IMR-90 (cell line): ENCODE measurements around the gene HSFX3. TPM values are rescaled to one million over a fixed set of nuclear protein-coding genes. Genes with fewer than 3 reads are reported as not detected.
"Not testable (repeated sequence)": the region's sequence is repeated elsewhere in the genome, so short reads cannot be mapped to it uniquely, and the experiment has no call there.

ENCODE experiments used
- ATAC-seq: fragments of 200-7000 bp; cut with Tn5 transposase; 2 replicates; pipeline ENCODE4 v1.9.1; 2020; ENCODE audit warnings: low read depth, mild to moderate bottlenecking, moderate library complexity
- BruUV-seq: library from RNA; stranded (reverse); fragments of 400-500 nt; replicated peaks from 2 replicates; lab custom pipeline; 2021; lab: Mats Ljungman, UMichigan
- CTCF ChIA-PET: fragments of 300-600 bp; formaldehyde crosslinking; extraction: SDS; loops from one replicate; lab custom pipeline; 2021; ENCODE audit warnings: antibody characterized with exemption; lab: Yijun Ruan, JAX
- POLR2A ChIA-PET: fragments of 300-600 bp; sonication (Branson Sonifier 250); formaldehyde crosslinking; loops from one replicate; lab custom pipeline; 2022; ENCODE audit warnings: antibody characterized with exemption; ENCODE audit not compliant: unreplicated experiment; lab: Charles Lee
- DNase-seq: peaks from one replicate; pipeline ENCODE4 v3.0.0; 2013
- H2AFZ ChIP-seq: replicated peaks from 2 replicates; pipeline ENCODE3; 2013; ENCODE audit warnings: low read length, mild to moderate bottlenecking; ENCODE audit not compliant: poor library complexity
- H2AK5ac ChIP-seq: 2 replicates; pipeline ENCODE4 v1.6.1; 2013; ENCODE audit warnings: low read depth, low read length, inconsistent platforms
- H2AK9ac ChIP-seq: replicated peaks from 2 replicates; pipeline ENCODE3; 2013; ENCODE audit warnings: mild to moderate bottlenecking, low read depth, low read length, moderate library complexity; ENCODE audit not compliant: poor library complexity
- H2BK120ac ChIP-seq: 2 replicates; pipeline ENCODE4 v1.6.1; 2013; ENCODE audit warnings: low read depth, low read length, inconsistent platforms
- H2BK15ac ChIP-seq: 3 replicates; pipeline ENCODE4 v1.6.1; 2013; ENCODE audit warnings: low read depth, low read length, inconsistent platforms
- H2BK20ac ChIP-seq: 2 replicates; pipeline ENCODE4 v1.6.1; 2013; ENCODE audit warnings: low read depth, mild to moderate bottlenecking, inconsistent platforms, low read length, moderate library complexity
- H2BK5ac ChIP-seq: 2 replicates; pipeline ENCODE4 v1.6.1; 2013; ENCODE audit warnings: mild to moderate bottlenecking, low read depth, low read length, inconsistent platforms; ENCODE audit not compliant: poor library complexity, severe bottlenecking
- H3K14ac ChIP-seq: replicated peaks from 2 replicates; pipeline ENCODE4 v1.6.1; 2013; ENCODE audit warnings: low read depth, low read length, inconsistent platforms
- H3K18ac ChIP-seq: 2 replicates; pipeline ENCODE4 v1.6.1; 2013; ENCODE audit warnings: low read depth, low read length, control low read depth
- H3K23ac ChIP-seq: 2 replicates; pipeline ENCODE4 v1.6.1; 2013; ENCODE audit warnings: low read depth, low read length, inconsistent platforms
- H3K27ac ChIP-seq: 2 replicates; pipeline ENCODE4 v1.5.1; 2013; ENCODE audit warnings: mild to moderate bottlenecking, control low read depth, low read length; ENCODE audit not compliant: insufficient read depth
- H3K27me3 ChIP-seq: 2 replicates; pipeline ENCODE4 v1.6.1; 2013; ENCODE audit warnings: low read length; ENCODE audit not compliant: control insufficient read depth, insufficient read depth
- H3K36me3 ChIP-seq: 2 replicates; pipeline ENCODE4 v1.6.1; 2013; ENCODE audit warnings: low read length, mixed read lengths; ENCODE audit not compliant: control insufficient read depth, insufficient read depth
- H3K4ac ChIP-seq: 2 replicates; pipeline ENCODE4 v1.6.1; 2013; ENCODE audit warnings: low read depth, low read length, inconsistent platforms
- H3K4me1 ChIP-seq: 2 replicates; pipeline ENCODE4 v1.6.1; 2013; ENCODE audit warnings: low read length, mixed read lengths; ENCODE audit not compliant: control insufficient read depth, insufficient read depth
- H3K4me2 ChIP-seq: 2 replicates; pipeline ENCODE4 v1.6.1; 2013; ENCODE audit warnings: low read depth, mild to moderate bottlenecking, control low read depth, low read length, moderate library complexity
- H3K4me3 ChIP-seq: 2 replicates; pipeline ENCODE4 v1.5.1; 2013; ENCODE audit warnings: low read depth, mild to moderate bottlenecking, control low read depth, low read length, moderate library complexity; ENCODE audit not compliant: insufficient read depth
- H3K56ac ChIP-seq: 2 replicates; pipeline ENCODE4 v1.6.1; 2013; ENCODE audit warnings: low read length, inconsistent platforms; ENCODE audit not compliant: insufficient read depth; ENCODE audit errors: extremely low read depth
- H3K79me1 ChIP-seq, 2 experiments: 2 replicates each; pipeline ENCODE4 v1.6.1; 2013; ENCODE audit warnings: low read length in 2 of 2, inconsistent platforms in 1 of 2, low read depth in 1 of 2
- H3K9ac ChIP-seq: 2 replicates; pipeline ENCODE4 v1.6.1; 2013; ENCODE audit warnings: low read depth, low read length, control low read depth
- H3K9me1 ChIP-seq: 2 replicates; pipeline ENCODE4 v1.6.1; 2013; ENCODE audit warnings: low read length, inconsistent platforms; ENCODE audit not compliant: insufficient read depth
- H3K9me3 ChIP-seq: 2 replicates; pipeline ENCODE4 v1.6.1; 2013; ENCODE audit warnings: low read length; ENCODE audit not compliant: control insufficient read depth, insufficient read depth
- H4K20me1 ChIP-seq: 2 replicates; pipeline ENCODE4 v1.6.1; 2013; ENCODE audit warnings: low read length, inconsistent platforms; ENCODE audit not compliant: insufficient read depth
- H4K5ac ChIP-seq: 2 replicates; pipeline ENCODE4 v1.6.1; 2013; ENCODE audit warnings: mild to moderate bottlenecking, low read depth, low read length, control low read depth
- H4K8ac ChIP-seq, 2 experiments: 2 replicates each; pipeline ENCODE4 v1.6.1; 2013; ENCODE audit warnings: low read depth in 2 of 2, low read length in 2 of 2, control low read depth in 1 of 2, inconsistent platforms in 1 of 2
- H4K91ac ChIP-seq: 2 replicates; pipeline ENCODE4 v1.6.1; 2013; ENCODE audit warnings: low read depth, low read length, inconsistent platforms; ENCODE audit not compliant: insufficient read depth
- WGBS, 2 experiments: methylation state at CpG; one replicate each; pipeline versions ENCODE4 v1.1.5 to v1.1.7; 2013; ENCODE audit warnings: missing lambda C conversion rate in 2 of 2; ENCODE audit not compliant: insufficient read length in 1 of 2; ENCODE audit errors: extremely low coverage in 2 of 2; 5-methylcytosine and 5-hydroxymethylcytosine counted together
- dilution Hi-C: fragments of 300-500 bp; cut with HindIII; formaldehyde crosslinking; loops from one replicate; pipeline ENCODE4 v1.14.3; 2018; ENCODE audit warnings: low sequenced_read_pairs; ENCODE audit not compliant: unreplicated experiment
- in situ Hi-C: fragments of 300-500 bp; cut with MboI; formaldehyde crosslinking; loops from 3 replicates; pipeline ENCODE4 v1.14.3; 2019; ENCODE audit warnings: low sequenced_read_pairs, inconsistent platforms, mixed read lengths
- intact Hi-C: fragments of 100-400 bp; cut with micrococcal nuclease; formaldehyde crosslinking; loops from 2 replicates; pipeline ENCODE4 v1.10.0; 2022
- polyA plus RNA-seq, 3 experiments: library from polyadenylated mRNA; depleted of rRNA; stranded (reverse); fragments of >200 nt; gene quantifications; 2 replicates each; pipeline ENCODE4 v1.2.3, GENCODE V29; 2012; ENCODE audit warnings: low replicate concordance in 1 of 3
- total RNA-seq: library from RNA; depleted of rRNA; stranded (reverse); fragments of >200 nt; gene quantifications from 2 replicates; pipeline ENCODE4 v1.2.3, GENCODE V29; 2012

HSFX3 gene
- total and polyA plus RNA-seq, 2 of the 4 experiments (the other 2 are of a cell fraction), result not detected

DNA sequence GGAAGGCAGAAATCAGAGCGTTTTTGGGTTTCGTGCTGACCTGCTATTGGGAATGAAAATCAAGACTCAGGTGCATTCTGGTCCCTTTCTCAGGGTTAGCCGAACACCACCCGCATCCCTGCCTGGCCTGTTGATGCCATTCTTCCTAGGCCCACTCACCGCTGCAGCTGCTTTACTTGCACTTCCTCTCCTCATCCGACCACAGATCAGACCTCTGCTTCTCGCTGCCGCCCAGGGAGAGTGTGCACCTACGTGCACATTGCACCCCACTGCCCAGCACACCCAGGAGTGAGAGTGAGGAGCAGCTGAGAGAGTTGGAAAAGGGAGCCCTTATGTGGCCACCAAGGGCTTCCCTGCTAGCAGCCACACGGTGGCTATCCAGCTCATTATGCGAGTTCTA, 12.2 kb downstream of the HSFX3 start:
- H2BK20ac ChIP-seq, H3K4me3 ChIP-seq, CTCF ChIA-PET, H3K27ac ChIP-seq, H2BK5ac ChIP-seq, intact Hi-C loops, H4K5ac ChIP-seq, H2BK15ac ChIP-seq, H2AFZ ChIP-seq, H3K9me1 ChIP-seq, H3K27me3 ChIP-seq, POLR2A ChIA-PET, DNase-seq, H3K36me3 ChIP-seq, H3K9me3 ChIP-seq, ATAC-seq, H2AK9ac ChIP-seq, in situ Hi-C loops, H3K4me2 ChIP-seq, H3K18ac ChIP-seq, H3K4me1 ChIP-seq, H2BK120ac ChIP-seq, H2AK5ac ChIP-seq, H4K8ac ChIP-seq, H3K14ac ChIP-seq, H3K23ac ChIP-seq, H3K79me1 ChIP-seq, H4K20me1 ChIP-seq, H4K91ac ChIP-seq, H3K9ac ChIP-seq, H3K4ac ChIP-seq, H3K56ac ChIP-seq, BruUV-seq, dilution Hi-C loops: not testable (repeated sequence)
- WGBS, 2 experiments, result no CpG with 5 or more reads among the region's 11 CpGs

GRCh38 chrX:149534926-149535602, 14.7 kb downstream of the HSFX3 start:
- H3K36me3 ChIP-seq, H4K20me1 ChIP-seq, in situ Hi-C loops, H2BK20ac ChIP-seq, ATAC-seq, H4K5ac ChIP-seq, POLR2A ChIA-PET, CTCF ChIA-PET, H3K27ac ChIP-seq, H2BK5ac ChIP-seq, H2AK5ac ChIP-seq, H4K8ac ChIP-seq, H3K4me3 ChIP-seq, H3K18ac ChIP-seq, intact Hi-C loops, H2AK9ac ChIP-seq, dilution Hi-C loops, H2BK120ac ChIP-seq, H3K27me3 ChIP-seq, DNase-seq, BruUV-seq, H2AFZ ChIP-seq, H3K14ac ChIP-seq, H3K4ac ChIP-seq, H3K9ac ChIP-seq, H3K23ac ChIP-seq, H3K79me1 ChIP-seq, H2BK15ac ChIP-seq, H3K9me3 ChIP-seq, H3K9me1 ChIP-seq, H3K56ac ChIP-seq, H3K4me1 ChIP-seq, H4K91ac ChIP-seq, H3K4me2 ChIP-seq: not testable (repeated sequence)
- WGBS, 2 experiments, result 47% methylated on average over 3 of the region's 3 CpGs; no CpG with 5 or more reads in 1 of the 2 experiments
